Fibroblast of lung (primary cell): ENCODE data around the gene LTB. TPM values are rescaled to one million over a fixed set of nuclear protein-coding genes. Genes with fewer than 3 reads are reported as not detected.

Source experiments
- DNase-seq, 2 donors: peaks; one replicate each; pipeline versions ENCODE4 v3.0.0 to v3.0.0-alpha.2; 2010; ENCODE audit warnings: low read depth in 2 of 2
- H2AFZ ChIP-seq: 2 replicates; pipeline ENCODE4 v1.5.1; 2012; ENCODE audit warnings: low read length, control low read depth, inconsistent platforms
- H3K27ac ChIP-seq: 2 replicates; pipeline ENCODE4 v1.5.1; 2011; ENCODE audit warnings: low read length, control low read depth; ENCODE audit not compliant: insufficient read depth
- H3K27me3 ChIP-seq: 2 replicates; pipeline ENCODE4 v1.5.1; 2011; ENCODE audit warnings: mild to moderate bottlenecking, low read length; ENCODE audit not compliant: control insufficient read depth, insufficient read depth
- H3K36me3 ChIP-seq: 2 replicates; pipeline ENCODE4 v1.5.1; 2011; ENCODE audit warnings: low read length; ENCODE audit not compliant: control insufficient read depth, insufficient read depth
- H3K4me1 ChIP-seq: 2 replicates; pipeline ENCODE4 v1.5.1; 2011; ENCODE audit warnings: low read length; ENCODE audit not compliant: control insufficient read depth, insufficient read depth; ENCODE audit errors: extremely low read depth
- H3K4me2 ChIP-seq: 2 replicates; pipeline ENCODE4 v1.5.1; 2011; ENCODE audit warnings: low read length, control low read depth; ENCODE audit not compliant: insufficient read depth; ENCODE audit errors: extremely low read depth
- H3K4me3 ChIP-seq, 4 experiments: fragments of 200-600 bp in 1 of 4; sonication (generic) in 1 of 4; replicated peaks in 1 of 4; 2 replicates each; pipeline ENCODE4 v1.5.1; 2011 to 2016; ENCODE audit warnings: low read length in 4 of 4, low read depth in 3 of 4, mild to moderate bottlenecking in 3 of 4, control low read depth in 2 of 4, inconsistent platforms in 1 of 4, mixed read lengths in 1 of 4; ENCODE audit not compliant: insufficient read depth in 1 of 4; ENCODE audit errors: control extremely low read depth in 1 of 4
- H3K79me2 ChIP-seq: 2 replicates; pipeline ENCODE4 v1.5.1; 2012; ENCODE audit warnings: mild to moderate bottlenecking, low read length, inconsistent platforms; ENCODE audit not compliant: control insufficient read depth, insufficient read depth
- H3K9ac ChIP-seq: 2 replicates; pipeline ENCODE4 v1.5.1; 2011; ENCODE audit warnings: mild to moderate bottlenecking, low read length, control low read depth; ENCODE audit not compliant: insufficient read depth
- H3K9me3 ChIP-seq: 2 replicates; pipeline ENCODE4 v1.5.1; 2012; ENCODE audit warnings: low read depth, low read length; ENCODE audit not compliant: control insufficient read depth, insufficient read depth
- H4K20me1 ChIP-seq: 2 replicates; pipeline ENCODE4 v1.5.1; 2011; ENCODE audit warnings: low read length; ENCODE audit not compliant: control insufficient read depth, insufficient read depth; ENCODE audit errors: extremely low read depth
- CTCF ChIP-seq, 2 donors: IDR thresholded peaks in 1 of 2; conservative IDR thresholded peaks in 1 of 2; 1 replicate in 1 of 2; 2 replicates in 1 of 2; pipeline ENCODE4 v1.5.1; 2011 to 2012; ENCODE audit warnings: low read length in 2 of 2, control low read depth in 1 of 2, inconsistent platforms in 1 of 2, low read depth in 1 of 2, mild to moderate bottlenecking in 1 of 2
- EZH2 ChIP-seq: IDR thresholded peaks from 2 replicates; pipeline ENCODE4 v1.5.1; 2012; ENCODE audit warnings: low read length, control low read depth, mild to moderate bottlenecking; ENCODE audit errors: missing control alignments
- polyA plus RNA-seq, 2 donors: library from polyadenylated mRNA; depleted of rRNA in 1 of 2; stranded (reverse) in 1 of 2; unstranded in 1 of 2; fragments of >200 nt; gene quantifications; 2 replicates each; pipeline ENCODE4 v1.2.1, GENCODE V29; 2011 to 2012; ENCODE audit warnings: missing spikeins in 1 of 2
- total RNA-seq: library from RNA; depleted of rRNA; stranded (reverse); fragments of >200 nt; gene quantifications from 2 replicates; pipeline ENCODE4 v1.2.1, GENCODE V29; 2014

LTB gene
- total and polyA plus RNA-seq, 2 donors (not counting 1 experiment from before 2014, with no cell fraction given): not detected

DNA sequence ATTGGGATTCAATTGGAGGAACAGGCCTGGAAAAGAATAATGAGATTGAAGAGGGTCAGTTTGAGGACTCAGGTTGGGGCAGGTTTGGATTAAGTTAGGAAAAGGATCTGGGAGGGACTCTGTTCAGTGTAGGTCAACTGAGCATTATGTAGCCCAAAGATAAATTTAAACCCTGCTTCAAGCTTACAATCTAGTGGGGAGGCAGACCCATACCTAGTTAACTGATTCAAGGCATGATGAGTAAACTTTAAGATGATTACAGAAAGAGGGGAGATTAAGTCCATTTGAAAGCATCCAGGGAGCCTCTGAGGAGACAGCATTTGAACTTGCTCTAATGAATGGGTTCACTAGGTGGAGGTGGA, 21.5 kb downstream of the LTB start:
- Histone ChIP-seq H3K4me2 (no peak overlapping the region), H3K4me1 (peaks cover 11% of the 10 kb centered on the region), H2AFZ (no peak overlapping the region), H3K27me3 (no peaks in the 10 kb centered on the region), H3K4me3 (no peak overlapping the region), H3K9me3 (no peaks in the 10 kb centered on the region), H3K9ac (no peak overlapping the region), H3K36me3 (peaks cover 6% of the 10 kb centered on the region), H4K20me1 (no peaks in the 10 kb centered on the region), H3K27ac (no peak overlapping the region), H3K79me2 (no peaks in the 10 kb centered on the region)
- no peak for DNase-seq
- no peak for TF ChIP-seq CTCF (conservative IDR thresholded peaks at IDR 0.05 in 1 of 2, IDR thresholded peaks at IDR 0.05 in 1 of 2; ENCODE audit: low read depth in 1 of 2, low read length in 2 of 2)
- no peak for TF ChIP-seq EZH2

DNA sequence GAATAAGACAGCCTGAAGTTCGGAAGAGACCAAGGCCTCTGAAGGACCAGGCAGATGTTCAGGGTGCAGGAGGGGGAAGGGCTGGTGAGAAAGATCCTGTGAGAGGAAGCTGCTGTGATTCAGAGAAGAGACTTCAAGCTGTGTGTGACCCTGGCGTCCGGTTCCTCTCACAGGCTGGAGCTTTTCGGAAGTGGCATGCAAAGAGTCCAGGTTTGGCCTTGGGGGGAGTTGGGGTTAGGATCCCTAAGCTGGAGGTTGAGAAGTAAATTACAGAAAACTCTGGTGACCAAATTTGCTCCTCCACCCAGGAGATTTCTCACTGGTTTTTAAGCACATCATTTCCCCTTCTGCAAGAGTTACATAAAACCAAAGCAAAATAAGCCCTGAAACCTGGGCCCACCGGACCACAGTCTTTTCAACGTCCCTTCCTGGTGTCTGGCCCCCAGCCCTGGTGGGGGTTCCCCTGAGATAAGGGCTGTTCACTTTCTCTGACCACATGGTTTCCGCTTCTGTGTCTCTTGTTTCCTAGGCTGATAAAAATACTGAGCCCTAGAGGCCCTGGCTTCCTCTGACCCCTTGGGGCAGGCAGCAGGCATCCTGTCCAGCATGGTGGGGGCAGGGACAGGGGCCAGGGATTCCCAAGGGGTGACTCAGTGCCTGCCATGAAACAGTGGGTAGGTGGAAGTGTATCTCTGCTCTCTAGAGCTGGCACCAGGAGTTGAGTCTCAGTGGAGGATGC, 22.1 kb downstream of the LTB start:
- DNase-seq: peak; percentile 37 to 64
- Histone ChIP-seq H3K27ac (no peak overlapping the region), H3K9ac (no peak overlapping the region), H3K4me2 (peak overlapping the region; percentile 11), H2AFZ (no peak overlapping the region), H3K4me1 (peaks cover 11% of the 10 kb centered on the region), H3K4me3 (no peak overlapping the region), H4K20me1 (no peaks in the 10 kb centered on the region), H3K27me3 (no peaks in the 10 kb centered on the region), H3K36me3 (peaks cover 6% of the 10 kb centered on the region), H3K9me3 (no peaks in the 10 kb centered on the region), H3K79me2 (no peaks in the 10 kb centered on the region)
- TF ChIP-seq EZH2: no peak
- TF ChIP-seq CTCF (conservative IDR thresholded peaks at IDR 0.05 in 1 of 2, IDR thresholded peaks at IDR 0.05 in 1 of 2; ENCODE audit: low read depth in 1 of 2, low read length in 2 of 2): no peak

DNA sequence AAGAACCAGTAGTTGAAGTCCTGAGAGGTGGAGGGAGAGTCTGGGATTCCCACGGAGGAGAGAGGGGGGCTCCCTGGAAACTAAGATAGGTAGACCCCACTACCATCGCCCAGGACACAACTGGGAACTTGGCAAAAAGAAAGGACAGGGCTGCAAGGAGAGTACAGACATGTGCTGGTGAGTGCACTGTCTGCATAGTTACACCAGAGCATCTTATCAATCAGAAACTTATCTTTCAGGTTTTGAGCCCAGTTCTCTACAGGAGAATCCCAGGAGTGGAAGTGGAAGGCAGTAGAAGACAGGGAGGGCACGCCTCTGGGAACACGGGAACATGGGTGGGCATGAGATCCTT, 22.6 kb downstream of the LTB start:
- no peak for TF ChIP-seq EZH2
- no peak for TF ChIP-seq CTCF (conservative IDR thresholded peaks at IDR 0.05 in 1 of 2, IDR thresholded peaks at IDR 0.05 in 1 of 2; ENCODE audit: low read depth in 1 of 2, low read length in 2 of 2)
- H3K27ac ChIP-seq: peak overlapping the region; percentile 27
- no peak for DNase-seq

More for the DNA sequence above, 22.6 kb downstream of the LTB start:
- H3K27me3 ChIP-seq: no peaks in the 10 kb centered on the region
- H3K4me2 ChIP-seq: no peak overlapping the region
- H2AFZ ChIP-seq: no peak overlapping the region
- H4K20me1 ChIP-seq: no peaks in the 10 kb centered on the region
- no peak overlapping the region for H3K4me3 ChIP-seq
- peaks cover 6% of the 10 kb centered on the region for H3K36me3 ChIP-seq
- H3K9ac ChIP-seq: no peak overlapping the region
- H3K4me1 ChIP-seq: peaks cover 11% of the 10 kb centered on the region
- no peaks in the 10 kb centered on the region for H3K79me2 ChIP-seq
- H3K9me3 ChIP-seq: no peaks in the 10 kb centered on the region
